HUES6 (cell line): ENCODE measurements around the gene GNB1L.

Source experiments
- H3K27ac ChIP-seq: 2 replicates; pipeline ENCODE4 v1.7.0; 2013; ENCODE audit warnings: low read depth, mild to moderate bottlenecking, low read length, inconsistent platforms
- H3K27me3 ChIP-seq: 2 replicates; pipeline ENCODE4 v1.6.1; 2013; ENCODE audit warnings: low read length; ENCODE audit not compliant: control insufficient read depth, insufficient read depth
- H3K36me3 ChIP-seq: 2 replicates; pipeline ENCODE4 v1.6.1; 2013; ENCODE audit warnings: low read length; ENCODE audit not compliant: control insufficient read depth, insufficient read depth
- H3K4me1 ChIP-seq: 2 replicates; pipeline ENCODE4 v1.6.1; 2013; ENCODE audit warnings: low read length; ENCODE audit not compliant: control insufficient read depth, insufficient read depth
- H3K4me3 ChIP-seq: 2 replicates; pipeline ENCODE4 v1.5.1; 2013; ENCODE audit warnings: low read depth, low read length
- H3K9ac ChIP-seq: one replicate; pipeline ENCODE4 v1.6.1; 2013; ENCODE audit warnings: mild to moderate bottlenecking, low read length
- H3K9me3 ChIP-seq: 2 replicates; pipeline ENCODE4 v1.6.1; 2013; ENCODE audit warnings: low read depth, low read length; ENCODE audit not compliant: control insufficient read depth, insufficient read depth

GNB1L gene, protein sequence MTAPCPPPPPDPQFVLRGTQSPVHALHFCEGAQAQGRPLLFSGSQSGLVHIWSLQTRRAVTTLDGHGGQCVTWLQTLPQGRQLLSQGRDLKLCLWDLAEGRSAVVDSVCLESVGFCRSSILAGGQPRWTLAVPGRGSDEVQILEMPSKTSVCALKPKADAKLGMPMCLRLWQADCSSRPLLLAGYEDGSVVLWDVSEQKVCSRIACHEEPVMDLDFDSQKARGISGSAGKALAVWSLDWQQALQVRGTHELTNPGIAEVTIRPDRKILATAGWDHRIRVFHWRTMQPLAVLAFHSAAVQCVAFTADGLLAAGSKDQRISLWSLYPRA

DNA sequence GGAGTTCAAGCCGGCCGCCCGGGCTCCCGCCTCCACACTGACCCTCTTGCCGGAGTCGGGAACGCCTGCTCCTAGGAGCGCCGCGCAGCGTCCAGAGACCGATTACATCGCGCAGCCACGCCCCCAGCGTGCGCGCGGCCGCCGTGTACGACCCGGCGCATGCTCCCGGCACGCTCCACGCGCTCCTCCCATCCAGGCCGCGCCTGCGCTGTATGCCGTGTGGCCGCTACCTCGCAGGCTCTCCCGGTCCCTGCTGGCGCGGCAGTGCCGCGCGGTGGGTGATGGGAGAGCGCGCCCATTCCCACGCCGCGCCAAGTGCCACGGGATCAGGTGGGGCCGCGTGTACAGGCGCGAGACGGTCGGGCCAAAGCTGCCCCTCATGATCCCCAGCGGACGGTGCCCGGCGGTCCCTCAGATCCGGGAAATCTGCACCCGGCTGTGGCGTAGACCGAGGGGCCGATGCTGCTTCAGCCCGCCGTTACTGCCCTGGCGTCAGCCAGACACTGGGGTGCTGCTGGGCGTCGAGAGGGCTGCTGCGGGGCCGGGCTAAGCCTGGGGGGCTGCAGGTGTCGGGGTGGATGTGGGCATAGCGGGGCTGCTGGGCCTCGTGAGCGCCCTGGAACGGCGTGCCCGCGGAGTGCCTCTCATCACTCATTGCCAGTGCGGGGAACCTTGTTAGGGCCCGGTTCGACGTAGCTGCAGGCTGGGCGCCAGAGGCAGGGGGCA, at the start of gene GNB1L, which contains the start of gene RTL10:
GNB1L (minus strand) TSS at position 97 of the 726 bp plus-strand sequence. CDS start 33,519 bp downstream, outside the sequence.
RTL10 (minus strand) TSS at position 97 of the 726 bp plus-strand sequence. CDS start 2,613 bp downstream, outside the sequence.
- H3K9me3 ChIP-seq, result no peaks in the 10 kb centered on the region

DNA sequence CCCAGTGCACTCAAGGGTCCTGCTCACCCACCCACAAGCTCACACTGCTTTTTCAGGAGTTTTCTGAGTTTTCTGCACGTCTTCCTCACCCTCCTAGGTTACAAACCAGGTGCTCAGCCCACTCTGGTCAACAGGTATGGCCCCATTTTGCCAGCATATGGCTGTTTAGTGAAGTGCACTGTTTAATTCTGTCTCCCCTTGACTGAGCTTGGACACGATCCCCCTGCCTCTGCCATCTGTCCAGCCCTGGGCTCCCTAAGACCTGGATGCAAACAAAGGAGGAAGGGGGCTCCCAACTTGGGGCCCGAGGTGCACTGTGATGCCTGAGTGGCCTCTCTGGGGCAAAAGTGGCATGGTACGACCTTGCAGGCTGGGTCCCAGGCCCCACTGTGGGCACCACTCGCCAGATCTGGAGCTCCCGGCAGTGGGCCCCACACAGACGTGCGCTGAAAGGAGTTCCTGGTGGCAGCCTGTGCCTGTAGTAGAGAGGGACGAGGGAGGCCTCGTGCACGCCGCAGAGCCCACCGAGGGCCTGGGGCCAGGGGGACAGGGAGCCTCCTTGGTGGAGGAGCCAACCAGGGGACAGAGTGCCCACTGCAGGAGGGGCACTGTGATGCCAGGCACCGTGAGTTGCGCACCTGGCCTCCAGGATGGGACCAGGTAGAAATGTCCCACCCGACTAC, 49.6 kb upstream of the GNB1L start:
- Histone ChIP-seq H3K4me3 (no peak overlapping the region), H3K9me3 (no peaks in the 10 kb centered on the region), H3K4me1 (peaks cover 24% of the 10 kb centered on the region), H3K36me3 (no peaks in the 10 kb centered on the region), H3K27ac (no peak overlapping the region), H3K27me3 (no peaks in the 10 kb centered on the region; the same call in 1 of the 2 replicates), H3K9ac (no peak overlapping the region)

More for the DNA sequence above, at the start of gene GNB1L, which contains the start of gene RTL10:
- H3K27ac ChIP-seq, result peak within 1 kb of the TSS; percentile 88
- H3K4me3 ChIP-seq, result peak within 1 kb of the TSS; percentile 86
- no peaks in the 10 kb centered on the region for H3K27me3 ChIP-seq
- H3K4me1 ChIP-seq, result peaks cover 33% of the 10 kb centered on the region
- H3K9ac ChIP-seq, result peak within 1 kb of the TSS; percentile 94
- H3K36me3 ChIP-seq, result peaks cover 29% of the 10 kb centered on the region

DNA sequence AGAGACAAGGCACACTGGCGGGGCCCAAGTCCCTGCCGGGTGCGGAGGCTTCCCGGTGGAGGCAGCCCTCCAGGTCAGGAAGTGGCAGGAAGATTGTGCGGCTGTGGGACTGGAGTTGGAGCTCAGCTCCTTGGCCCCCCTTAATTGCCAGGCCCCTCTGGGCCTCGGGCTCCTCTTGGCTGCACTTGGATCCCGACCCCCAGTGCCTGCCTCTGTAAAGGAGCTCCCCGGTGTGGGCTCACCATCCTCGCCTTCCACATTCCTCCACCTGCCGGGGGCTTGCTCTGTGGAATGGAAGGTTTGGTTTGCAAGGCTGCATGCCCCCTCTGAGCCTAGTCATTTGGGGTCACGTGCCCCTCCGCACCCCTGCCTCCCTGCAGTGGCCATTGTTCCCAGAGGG, 48.8 kb upstream of the GNB1L start:
- Histone ChIP-seq H3K9ac (no peak overlapping the region), H3K4me3 (no peak overlapping the region), H3K27ac (no peak overlapping the region), H3K36me3 (no peaks in the 10 kb centered on the region), H3K9me3 (no peaks in the 10 kb centered on the region), H3K4me1 (peaks cover 24% of the 10 kb centered on the region), H3K27me3 (no peaks in the 10 kb centered on the region; the same call in 1 of the 2 replicates)

DNA sequence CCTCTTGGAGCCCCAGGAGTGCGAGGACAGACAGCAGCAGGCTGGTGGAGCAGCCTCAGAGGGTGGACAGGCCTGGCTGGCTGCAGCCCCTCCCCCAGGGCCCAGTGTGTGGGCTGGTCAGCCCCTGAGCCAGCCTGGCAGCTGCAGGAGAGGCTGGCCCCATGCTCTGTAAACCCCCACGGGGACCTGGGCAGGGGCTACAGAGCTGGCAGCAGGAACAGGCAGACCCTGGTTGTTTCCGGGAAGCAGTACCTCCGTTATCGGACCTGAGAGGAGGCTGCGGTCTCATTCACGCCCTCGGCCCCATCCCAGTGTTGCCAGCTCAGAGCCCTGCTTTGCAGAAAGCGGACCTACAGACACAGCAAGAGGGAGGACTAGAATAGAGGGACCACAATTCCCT, 48.4 kb upstream of the GNB1L start:
- Histone ChIP-seq H3K27ac (no peak overlapping the region), H3K4me3 (no peak overlapping the region), H3K4me1 (peaks cover 24% of the 10 kb centered on the region), H3K36me3 (no peaks in the 10 kb centered on the region), H3K9me3 (no peaks in the 10 kb centered on the region), H3K27me3 (no peaks in the 10 kb centered on the region; the same call in 1 of the 2 replicates), H3K9ac (no peak overlapping the region)

DNA sequence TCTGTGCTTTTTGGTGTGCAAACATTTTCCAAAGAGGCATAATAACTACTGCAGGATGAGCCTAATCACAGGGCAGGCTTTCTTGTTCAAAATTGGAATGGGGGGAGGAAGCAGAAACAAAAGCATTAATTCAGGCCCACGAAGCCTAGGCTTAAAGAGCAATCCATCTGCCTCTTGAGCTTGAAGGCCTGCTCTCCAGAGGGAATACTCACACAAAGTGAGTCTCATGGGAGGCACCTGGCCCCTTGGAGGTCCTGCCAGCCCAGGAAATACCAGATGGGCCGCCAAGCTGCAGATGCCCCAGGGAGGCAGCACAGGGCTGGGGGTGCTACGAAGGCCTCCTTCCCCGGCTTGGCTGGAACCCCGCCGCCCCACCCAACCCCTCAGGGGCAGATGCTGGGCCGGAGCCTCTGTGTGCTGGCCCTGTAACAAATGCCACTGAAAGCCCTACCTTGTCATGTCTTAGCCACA, 47.6 kb upstream of the GNB1L start:
- Histone ChIP-seq H3K4me1 (peaks cover 24% of the 10 kb centered on the region), H3K9me3 (no peaks in the 10 kb centered on the region), H3K9ac (no peak overlapping the region), H3K36me3 (no peaks in the 10 kb centered on the region), H3K27me3 (no peaks in the 10 kb centered on the region; the same call in 1 of the 2 replicates), H3K27ac (no peak overlapping the region), H3K4me3 (no peak overlapping the region)

DNA sequence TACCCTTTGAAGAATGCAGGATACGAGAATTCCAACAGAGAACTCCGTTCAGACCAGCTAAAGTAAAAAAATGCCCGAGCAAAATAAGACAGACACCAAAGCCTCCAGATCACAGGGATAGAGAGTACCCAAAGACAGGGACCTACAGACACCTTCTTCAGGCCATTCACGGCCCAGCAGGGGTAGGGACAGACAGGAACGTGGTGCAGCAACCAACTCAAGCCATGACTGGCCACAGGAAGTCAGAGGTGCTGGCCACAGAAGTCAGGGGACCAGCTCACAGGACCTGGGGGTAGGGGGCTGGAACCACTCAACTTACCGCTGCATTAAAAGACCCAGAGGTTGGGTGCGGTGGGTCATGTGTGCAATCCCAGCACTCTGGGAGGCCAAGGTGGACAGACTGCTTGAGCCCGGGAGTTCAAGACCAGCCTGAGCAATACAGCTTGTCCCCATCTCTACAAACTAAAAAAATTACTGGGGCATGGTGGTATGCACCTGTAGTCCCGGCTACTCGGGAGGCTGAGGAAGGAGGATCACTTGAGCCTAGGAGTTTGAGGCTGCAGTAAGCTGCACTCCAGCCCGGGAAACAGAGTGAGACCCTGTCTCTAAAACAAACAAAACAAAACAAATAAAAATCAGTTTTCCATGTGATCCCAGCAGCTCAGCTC, 47.0 kb upstream of the GNB1L start:
- H3K9ac ChIP-seq, result no peak overlapping the region
- H3K4me1 ChIP-seq, result peaks cover 24% of the 10 kb centered on the region
- H3K4me3 ChIP-seq, result no peak overlapping the region
- no peaks in the 10 kb centered on the region; the same call in 1 of the 2 replicates for H3K27me3 ChIP-seq
- H3K36me3 ChIP-seq, result no peaks in the 10 kb centered on the region
- no peak overlapping the region for H3K27ac ChIP-seq
- no peaks in the 10 kb centered on the region for H3K9me3 ChIP-seq

DNA sequence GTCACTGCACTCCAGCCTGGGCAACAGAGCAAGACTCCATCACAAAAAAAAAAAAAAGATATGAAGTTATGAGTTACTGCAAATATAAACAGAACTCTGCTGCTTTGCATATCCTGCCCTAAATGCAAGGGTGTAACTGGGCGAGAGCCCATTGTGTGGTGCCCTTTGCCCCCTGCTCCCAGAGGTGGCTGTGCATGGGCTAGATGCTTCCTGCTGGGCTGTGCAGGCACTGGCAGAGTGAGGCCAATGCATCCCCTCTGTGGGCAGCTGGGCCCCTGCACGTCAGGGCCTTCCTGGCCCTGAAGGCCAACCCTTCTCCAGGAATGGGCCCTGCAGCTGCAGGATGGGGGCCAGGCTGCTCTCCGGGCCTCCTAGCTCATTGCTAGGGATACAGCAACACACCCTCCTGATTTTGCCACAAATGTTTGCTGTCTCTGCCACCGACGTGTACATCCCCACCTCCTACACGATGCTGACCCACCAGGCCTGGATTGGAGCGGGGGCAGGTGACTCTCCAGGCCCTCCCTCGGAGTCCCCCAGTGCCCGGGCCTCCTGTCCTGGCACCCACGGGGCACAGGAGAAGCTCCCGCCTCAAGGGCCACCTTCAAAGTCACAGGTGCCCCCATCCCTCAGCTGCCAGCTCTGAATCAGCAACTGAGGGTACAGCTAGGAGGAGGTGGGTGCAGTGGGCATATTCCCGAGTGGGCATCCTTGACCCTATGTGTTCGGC, 46.2 kb upstream of the GNB1L start:
- Histone ChIP-seq H3K9ac (no peak overlapping the region), H3K27ac (no peak overlapping the region), H3K36me3 (no peaks in the 10 kb centered on the region), H3K27me3 (no peaks in the 10 kb centered on the region; the same call in 1 of the 2 replicates), H3K4me3 (no peak overlapping the region), H3K4me1 (peaks cover 24% of the 10 kb centered on the region), H3K9me3 (no peaks in the 10 kb centered on the region)

DNA sequence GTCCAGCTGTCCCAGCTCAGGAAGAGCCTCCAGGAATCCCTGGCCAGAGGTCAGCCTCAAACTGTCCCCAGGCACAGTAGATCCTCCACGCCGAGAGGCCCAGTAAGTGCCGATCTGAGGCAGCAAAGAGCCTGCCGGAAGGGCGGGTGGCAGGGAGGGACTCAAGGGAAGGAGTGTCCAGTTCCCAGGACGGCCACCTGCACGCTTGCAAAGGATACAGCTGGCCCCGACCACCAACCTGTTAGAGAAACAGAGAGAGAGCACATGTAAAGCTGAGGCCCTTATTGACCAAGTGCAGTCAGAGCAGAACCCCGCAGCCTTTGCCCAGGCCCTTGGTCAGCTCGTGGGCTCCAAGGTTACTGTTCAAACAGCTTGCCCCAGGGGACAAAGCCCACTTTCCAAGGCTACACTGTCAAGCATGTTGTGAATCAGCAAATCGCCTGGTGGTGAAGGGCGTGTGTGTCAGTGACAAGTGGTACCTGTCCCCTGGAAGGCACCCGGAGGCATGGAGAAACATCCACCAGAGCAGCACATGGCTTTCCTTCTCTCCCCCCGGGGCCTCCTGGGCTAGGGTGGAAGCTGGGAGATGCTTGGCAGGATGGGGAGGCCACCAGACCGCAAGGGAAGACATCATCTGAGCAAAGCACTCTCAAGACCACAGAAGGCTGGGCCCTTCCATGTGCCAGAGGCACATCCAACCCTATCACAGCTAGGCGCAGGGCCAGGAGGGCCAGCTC, 44.3 kb upstream of the GNB1L start:
- Histone ChIP-seq H3K9me3 (no peaks in the 10 kb centered on the region), H3K4me1 (peaks cover 20% of the 10 kb centered on the region), H3K4me3 (no peak overlapping the region), H3K36me3 (no peaks in the 10 kb centered on the region), H3K27me3 (no peaks in the 10 kb centered on the region; the same call in 1 of the 2 replicates), H3K27ac (no peak overlapping the region), H3K9ac (no peak overlapping the region)

DNA sequence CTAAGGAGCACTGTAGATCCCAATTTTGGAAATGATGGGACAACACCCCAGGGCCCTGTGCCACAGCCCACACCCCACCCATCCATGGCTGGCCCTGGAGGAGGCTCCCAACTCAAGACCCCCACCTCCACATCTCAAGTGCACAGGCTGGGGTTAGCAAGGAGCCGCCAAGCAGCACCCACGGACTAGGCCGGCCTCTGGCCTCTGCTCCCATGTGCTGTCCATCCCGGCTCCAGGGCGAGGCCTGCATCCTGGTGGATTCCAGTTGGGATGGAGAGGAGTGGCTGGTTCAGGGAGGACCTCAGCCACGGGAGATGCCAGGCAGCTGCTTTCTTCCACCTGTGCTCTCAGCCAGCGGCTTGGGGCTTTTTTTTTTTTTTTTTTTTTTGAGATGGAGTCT, 43.5 kb upstream of the GNB1L start:
- Histone ChIP-seq H3K4me3 (no peak overlapping the region), H3K36me3 (no peaks in the 10 kb centered on the region), H3K4me1 (peaks cover 12% of the 10 kb centered on the region), H3K9me3 (no peaks in the 10 kb centered on the region), H3K27ac (no peak overlapping the region), H3K9ac (no peak overlapping the region), H3K27me3 (no peaks in the 10 kb centered on the region)
